HL-60/S4 (cell line): Measurements from ENCODE around the gene THUMPD2.
"Not testable (repeated sequence)": the region's sequence is repeated elsewhere in the genome, so short reads cannot be mapped to it uniquely, and the experiment has no call there.

ENCODE experiments used
- in situ Hi-C: fragments of 300-500 bp; cut with MboI; formaldehyde crosslinking; loops from 2 replicates; pipeline ENCODE4 v1.14.3; 2022; ENCODE audit warnings: low sequenced_read_pairs

THUMPD2 gene

DNA sequence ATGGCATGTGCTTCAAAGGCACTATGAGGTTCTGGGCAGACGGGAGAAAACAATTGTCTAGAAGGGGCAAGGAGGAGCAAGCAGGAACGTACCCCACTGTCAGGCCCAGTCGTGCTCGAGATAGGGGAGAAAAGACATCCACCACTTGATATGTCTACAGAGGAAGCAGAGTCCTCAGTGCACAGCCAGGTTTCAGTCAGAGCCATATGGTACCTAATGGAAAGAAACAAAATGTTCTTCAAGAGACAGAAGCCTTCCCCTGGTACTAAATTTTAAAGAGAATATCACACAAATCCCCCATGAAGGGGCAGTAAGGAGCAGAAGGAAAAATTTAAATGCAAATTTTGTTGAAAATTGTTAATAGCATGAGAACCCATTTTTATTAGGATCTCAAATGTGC lies 21.9 kb downstream of the THUMPD2 start:
- in situ Hi-C loops, result no loop called here

- in situ Hi-C loops, result no loop called here
Observed at GRCh38 chr2:39755466-39755865, 23.6 kb downstream of the THUMPD2 start.

- in situ Hi-C loops, result no loop called here
Observed at GRCh38 chr2:39743269-39743776, 35.7 kb downstream of the THUMPD2 start.

- in situ Hi-C loops, result no loop called here
Observed at GRCh38 chr2:39741871-39742270, 37.2 kb downstream of the THUMPD2 start.

GRCh38 chr2:39739386-39739785 lies 39.7 kb downstream of the THUMPD2 start:
- in situ Hi-C loops, result no loop called here

- in situ Hi-C loops, result no loop called here
Observed at GRCh38 chr2:39738936-39739335, 40.1 kb downstream of the THUMPD2 start.

- in situ Hi-C loops, result no loop called here
Observed at GRCh38 chr2:39737661-39738060, 41.4 kb downstream of the THUMPD2 start.

GRCh38 chr2:39736640-39737039 lies 42.4 kb downstream of the THUMPD2 start:
- in situ Hi-C loops, result no loop called here

DNA sequence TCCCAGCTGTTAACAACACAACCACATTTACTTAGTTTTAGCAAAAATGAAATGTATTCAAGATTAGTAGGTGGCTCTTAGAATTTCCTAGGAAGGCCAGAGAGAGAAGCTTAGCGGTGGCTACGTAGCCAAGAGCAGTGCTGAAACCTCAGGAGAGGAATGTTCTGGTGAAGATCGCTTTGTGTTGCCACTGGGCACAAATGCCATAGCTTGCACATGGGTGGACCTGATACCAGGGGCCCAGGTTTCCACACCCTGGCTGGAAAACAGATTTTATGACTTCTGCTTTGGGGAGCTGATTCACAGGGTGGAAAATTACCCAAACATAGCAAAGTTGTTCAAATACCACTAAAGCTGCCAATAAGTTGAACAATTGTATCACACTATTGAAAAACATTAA lies 43.4 kb downstream of the THUMPD2 start:
- in situ Hi-C loops, result no loop called here

GRCh38 chr2:39734445-39734844 lies 44.6 kb downstream of the THUMPD2 start:
- in situ Hi-C loops, result no loop called here

DNA sequence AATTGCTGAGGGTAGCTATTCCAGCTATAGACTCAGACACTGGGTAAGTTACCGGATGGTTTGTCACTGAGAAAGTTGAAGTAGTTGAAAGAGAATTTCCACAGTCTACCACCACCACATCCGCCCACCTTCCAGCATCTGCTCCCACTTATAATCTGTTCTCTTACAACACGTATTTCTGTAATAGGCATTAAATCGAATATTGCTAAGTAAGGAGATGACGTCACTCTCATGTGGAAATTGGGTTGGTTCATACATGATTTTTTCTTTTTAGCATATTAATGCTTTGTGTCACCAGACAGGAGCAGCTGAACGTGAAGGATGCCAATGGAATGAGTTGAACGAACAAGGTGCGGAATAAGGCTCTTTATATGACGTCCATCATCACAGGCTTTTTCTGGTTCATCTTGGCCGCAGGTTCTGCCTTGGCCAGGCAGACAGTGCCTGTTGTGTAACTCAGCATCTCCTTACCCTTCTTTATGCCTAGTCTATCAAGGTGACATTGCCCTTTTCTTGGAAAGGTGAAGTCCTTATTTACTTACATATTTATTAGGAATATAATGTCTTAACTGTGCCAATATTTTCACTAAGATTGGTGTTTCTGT lies 45.9 kb downstream of the THUMPD2 start:
- in situ Hi-C loops, result no loop called here

- in situ Hi-C loops, result no loop called here
Observed at GRCh38 chr2:39732482-39732881, 46.6 kb downstream of the THUMPD2 start.

DNA sequence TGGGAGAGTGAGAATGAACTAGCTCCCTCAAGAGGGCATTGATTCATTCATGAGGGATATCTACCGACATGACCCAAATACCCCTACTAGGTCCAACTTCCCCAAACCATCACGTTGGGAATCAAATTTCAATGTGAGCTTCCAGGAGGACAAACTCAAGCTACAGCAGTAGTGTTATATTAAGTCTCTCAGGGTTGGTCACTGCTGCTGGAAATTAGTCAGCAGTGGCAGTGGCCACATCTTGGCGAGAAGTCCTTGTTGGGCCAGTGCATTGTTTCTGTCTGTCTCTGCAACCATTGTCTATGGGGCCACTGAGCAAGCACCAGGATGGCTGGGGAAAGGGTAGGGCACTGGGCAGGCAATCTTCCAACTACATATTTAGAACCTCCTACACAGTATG lies 47.5 kb downstream of the THUMPD2 start:
- in situ Hi-C loops, result no loop called here

- in situ Hi-C loops, result no loop called here
Observed at GRCh38 chr2:39730685-39731302, 48.3 kb downstream of the THUMPD2 start.

GRCh38 chr2:39730276-39730675 lies 48.8 kb downstream of the THUMPD2 start:
- in situ Hi-C loops, result no loop called here

GRCh38 chr2:39728941-39729351 lies 50.1 kb downstream of the THUMPD2 start:
- in situ Hi-C loops, result no loop called here

DNA sequence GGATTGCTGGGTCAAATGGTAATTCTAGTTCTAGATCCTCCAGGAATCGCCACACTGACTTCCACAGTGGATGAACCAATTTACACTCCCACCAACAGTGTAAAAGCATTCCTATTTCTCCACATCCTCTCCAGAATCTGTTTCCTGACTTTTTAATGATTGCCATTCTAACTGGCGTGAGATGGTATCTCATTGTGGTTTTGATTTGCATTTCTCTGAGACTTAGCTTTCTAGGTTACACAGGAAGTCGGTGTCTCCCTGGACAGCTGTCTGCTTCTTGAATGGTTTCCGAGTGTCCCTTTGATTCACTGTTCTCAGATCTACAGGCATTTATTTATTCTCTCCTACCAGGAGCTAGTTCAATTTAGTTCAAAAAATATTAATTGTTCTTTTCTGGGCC lies 51.0 kb downstream of the THUMPD2 start:
- in situ Hi-C loops, result not testable (repeated sequence)

DNA sequence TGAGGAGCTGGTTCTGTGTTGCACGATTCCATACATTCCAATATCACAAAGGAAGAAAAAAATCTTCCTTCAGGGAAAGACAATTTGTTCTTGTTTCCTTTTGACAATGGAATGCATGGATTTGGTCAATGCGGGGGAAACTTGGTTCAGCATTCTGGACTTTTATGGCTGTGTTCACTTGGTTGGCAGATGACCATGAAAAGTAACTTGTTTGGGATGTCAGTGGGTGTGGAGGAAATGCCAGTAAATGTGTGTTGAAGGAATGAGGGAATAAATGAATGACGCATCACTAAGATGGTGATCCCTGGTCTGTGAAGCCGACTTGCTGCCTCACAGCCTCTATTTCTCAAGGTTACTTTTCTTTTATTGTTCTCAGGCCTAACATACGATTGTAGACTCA lies 53.7 kb downstream of the THUMPD2 start:
- in situ Hi-C loops, result no loop called here

- in situ Hi-C loops, result no loop called here
Observed at GRCh38 chr2:39724828-39725144, 54.3 kb downstream of the THUMPD2 start.

- in situ Hi-C loops, result no loop called here
Observed at GRCh38 chr2:39723946-39724827, 54.9 kb downstream of the THUMPD2 start.

GRCh38 chr2:39723497-39723896 lies 55.6 kb downstream of the THUMPD2 start:
- in situ Hi-C loops, result no loop called here

- in situ Hi-C loops, result no loop called here
Observed at GRCh38 chr2:39720970-39721369, 58.1 kb downstream of the THUMPD2 start.
